T-cell (primary cell): ENCODE data around the gene TMPO. TPM values are rescaled to one million over a fixed set of nuclear protein-coding genes. Genes with fewer than 3 reads are reported as not detected.
"Not testable (repeated sequence)": the region's sequence is repeated elsewhere in the genome, so short reads cannot be mapped to it uniquely, and the experiment has no call there.

Experiments used
- ATAC-seq, 4 experiments: fragments of 200-7000 bp in 3 of 4; fragments of 150-1000 bp in 1 of 4; cut with Tn5 transposase; replicated peaks in 1 of 4; 1 replicate in 3 of 4; 2 replicates in 1 of 4; pipeline ENCODE4 v1.10.0; 2021; ENCODE audit warnings: moderate library complexity in 3 of 4, mild to moderate bottlenecking in 2 of 4, moderate number of reproducible peaks in 1 of 4
- CTCF ChIA-PET, 2 donors: fragments of 300-600 bp; sonication (Branson Sonifier 250); formaldehyde crosslinking; loops; one replicate each; lab custom pipeline; 2022; ENCODE audit warnings: antibody characterized with exemption in 2 of 2; lab: Charles Lee
- POLR2A ChIA-PET, 2 donors: fragments of 300-600 bp; sonication (Branson Sonifier 250); formaldehyde crosslinking; loops; one replicate each; lab custom pipeline; 2022; ENCODE audit warnings: antibody characterized with exemption in 2 of 2; lab: Charles Lee
- DNase-seq, 35 experiments: peaks; one replicate each; pipeline versions ENCODE4 v3.0.0 to v3.0.0-alpha.2; 2013 to 2023
- H3K27ac ChIP-seq: one replicate; pipeline ENCODE4 v1.5.1; 2013; ENCODE audit warnings: low read length
- H3K27me3 ChIP-seq, 2 experiments: replicated peaks in 1 of 2; 1 replicate in 1 of 2; 2 replicates in 1 of 2; pipeline versions ENCODE4 v1.6.1 to v1.7.0; 2013; ENCODE audit warnings: low read length in 1 of 2, mixed read lengths in 1 of 2; ENCODE audit not compliant: control insufficient read depth in 2 of 2, insufficient read depth in 2 of 2; ENCODE audit errors: extremely low read depth in 1 of 2
- H3K36me3 ChIP-seq, 2 donors: 1 replicate in 1 of 2; 2 replicates in 1 of 2; pipeline versions ENCODE4 v1.6.1 to v1.7.0; 2013; ENCODE audit warnings: low read length in 1 of 2; ENCODE audit not compliant: control insufficient read depth in 2 of 2, insufficient read depth in 1 of 2; ENCODE audit errors: extremely low read depth in 1 of 2
- H3K4me1 ChIP-seq, 2 experiments: 1 replicate in 1 of 2; 2 replicates in 1 of 2; pipeline versions ENCODE4 v1.6.1 to v1.7.0; 2013; ENCODE audit warnings: low read length in 2 of 2, mixed read lengths in 1 of 2; ENCODE audit not compliant: insufficient read depth in 2 of 2, control insufficient read depth in 1 of 2; ENCODE audit errors: extremely low read depth in 1 of 2
- H3K4me3 ChIP-seq, 2 donors: 1 replicate in 1 of 2; 2 replicates in 1 of 2; pipeline versions ENCODE4 v1.5.1 to v1.7.0; 2013; ENCODE audit warnings: mild to moderate bottlenecking in 2 of 2, low read length in 1 of 2, moderate library complexity in 1 of 2; ENCODE audit not compliant: control insufficient read depth in 1 of 2; ENCODE audit errors: extremely low read depth in 1 of 2
- H3K9me3 ChIP-seq: 2 replicates; pipeline ENCODE4 v1.7.0; 2013
- H3K27ac Mint-ChIP-seq, 2 donors: one replicate each; pipeline ENCODE4 v1.8.0; 2020 to 2021; ENCODE audit warnings: mild to moderate bottlenecking in 2 of 2, mixed read lengths in 2 of 2
- H3K27me3 Mint-ChIP-seq, 2 donors: one replicate each; pipeline ENCODE4 v1.8.0; 2021 to 2022; ENCODE audit warnings: mixed read lengths in 2 of 2
- H3K36me3 Mint-ChIP-seq: one replicate; pipeline ENCODE4 v1.8.0; 2021; ENCODE audit warnings: mixed read lengths
- H3K4me1 Mint-ChIP-seq, 3 donors: one replicate each; pipeline ENCODE4 v1.8.0; 2020 to 2022; ENCODE audit warnings: mixed read lengths in 3 of 3, mild to moderate bottlenecking in 1 of 3
- H3K4me3 Mint-ChIP-seq, 3 donors: one replicate each; pipeline ENCODE4 v1.8.0; 2020 to 2022; ENCODE audit warnings: mild to moderate bottlenecking in 3 of 3, mixed read lengths in 3 of 3, moderate library complexity in 3 of 3
- H3K9me3 Mint-ChIP-seq, 3 donors: one replicate each; pipeline ENCODE4 v1.8.0; 2020 to 2022; ENCODE audit warnings: mixed read lengths in 3 of 3
- WGBS: methylation state at CpG from one replicate; pipeline ENCODE4 v1.1.5; 2013; ENCODE audit warnings: missing lambda C conversion rate; ENCODE audit not compliant: insufficient coverage; 5-methylcytosine and 5-hydroxymethylcytosine counted together
- total RNA-seq, 35 experiments: library from RNA in 6 of 35; stranded (reverse) in 6 of 35; fragments of 120-200 nt in 1 of 35; gene quantifications; one replicate each; pipeline versions ENCODE4 v1.2.1 to v1.2.4 and lab custom pipeline; 2013 to 2026

TMPO gene
- total RNA-seq, 5 donors from 2014 or later (not counting 1 experiment from before 2014, with no cell fraction given) = 101 to 143 (median 129) TPM

DNA sequence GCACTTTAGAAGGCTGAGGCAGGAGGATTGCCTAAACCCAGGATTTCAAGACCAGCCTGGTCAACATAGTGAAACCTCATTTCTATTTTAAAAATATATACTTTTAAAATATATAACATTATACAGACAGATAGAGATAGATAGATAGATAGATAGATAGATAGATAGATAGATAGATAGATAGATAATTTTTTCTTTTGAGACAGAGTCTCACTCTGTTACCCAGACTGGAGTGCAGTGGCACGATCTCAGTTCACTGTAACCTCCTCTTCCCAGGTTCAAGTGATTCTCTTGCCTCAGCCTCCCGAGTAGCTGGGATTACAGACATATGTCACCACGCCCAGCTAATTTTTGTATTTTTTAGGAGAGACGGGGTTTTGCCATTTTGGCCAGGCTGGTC, 42.7 kb downstream of the TMPO start:
- CTCF ChIA-PET = interaction anchor here (0.7 kb wide), 2 partner anchors 96 to 151 kb away, joined by 3 to 4 read pairs; no protein-coding TSS in a partner anchor
- not testable (repeated sequence) for H3K9me3 Mint-ChIP-seq, ATAC-seq

DNA sequence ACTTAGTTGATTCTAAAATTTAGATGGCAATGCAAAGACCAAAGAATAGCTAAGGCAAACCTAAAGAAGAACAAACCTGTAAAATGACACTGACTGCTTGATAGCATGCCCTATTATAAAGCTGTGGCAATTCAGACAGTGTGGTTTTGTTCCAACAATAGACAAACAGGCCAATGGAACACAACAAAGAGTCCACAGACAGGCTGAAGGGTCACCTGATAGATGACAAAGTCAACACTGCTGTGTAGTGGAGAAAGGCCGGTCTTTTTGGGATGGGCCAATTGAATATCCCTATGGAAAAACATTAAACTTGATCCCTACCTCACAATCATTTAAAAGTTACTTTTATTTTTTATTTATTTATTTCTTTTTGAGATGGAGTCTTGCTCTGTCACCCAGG, 44.3 kb downstream of the TMPO start:
- ATAC-seq = no peak
- DNase-seq = no peak
- Histone ChIP-seq H3K4me3 (no peak overlapping the region), H3K9me3 (no peaks in the 10 kb centered on the region), H3K4me1 (no peaks in the 10 kb centered on the region), H3K36me3 (no peaks in the 10 kb centered on the region), H3K27me3 (no peaks in the 10 kb centered on the region), H3K27ac (no peak overlapping the region)
- Mint-ChIP-seq H3K27me3 (no peaks in the 10 kb centered on the region), H3K27ac (no peak overlapping the region), H3K36me3 (no peaks in the 10 kb centered on the region), H3K9me3 (no peaks in the 10 kb centered on the region), H3K4me1 (no peaks in the 10 kb centered on the region), H3K4me3 (no peak overlapping the region)
- CTCF ChIA-PET = no interaction called here
- WGBS = no CpG with 5 or more reads among the region's 1 CpG
- POLR2A ChIA-PET = no interaction called here

More for the DNA sequence above, 42.7 kb downstream of the TMPO start:
- DNase-seq, H3K4me3 ChIP-seq, H3K27me3 ChIP-seq, H3K27me3 Mint-ChIP-seq, H3K4me3 Mint-ChIP-seq, POLR2A ChIA-PET, H3K36me3 ChIP-seq, H3K27ac ChIP-seq, H3K27ac Mint-ChIP-seq, H3K4me1 Mint-ChIP-seq, H3K36me3 Mint-ChIP-seq, H3K4me1 ChIP-seq, H3K9me3 ChIP-seq: not testable (repeated sequence)
- WGBS = no CpG with 5 or more reads among the region's 4 CpGs

DNA sequence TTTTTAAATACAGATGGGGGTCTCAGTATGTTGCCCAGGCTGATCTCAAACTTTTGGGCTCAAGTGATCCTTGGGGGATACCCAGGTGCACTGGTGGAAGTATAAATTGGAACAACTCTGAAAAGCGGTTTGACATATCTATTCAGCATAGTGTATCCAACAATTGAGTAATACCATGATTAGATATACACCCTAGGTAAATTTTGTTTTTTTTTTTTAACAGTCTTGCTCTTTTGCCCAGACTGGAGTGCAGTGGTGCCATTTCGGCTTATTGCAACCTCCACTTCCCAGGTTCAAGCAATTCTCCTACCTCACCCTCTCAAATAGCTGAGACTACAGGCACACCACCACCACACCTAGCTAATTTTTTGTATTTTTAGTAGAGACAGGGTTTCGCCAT, 46.5 kb downstream of the TMPO start:
- H3K4me1 Mint-ChIP-seq = peaks cover 0 to 4% (median 3%) of the 10 kb centered on the region in 3 donors
- Histone ChIP-seq H3K27ac (no peak overlapping the region), H3K4me1 (peaks cover 0 to under 1% of the 10 kb centered on the region in 2 experiments), H3K27me3 (no peaks in the 10 kb centered on the region), H3K9me3 (no peaks in the 10 kb centered on the region), H3K36me3 (no peaks in the 10 kb centered on the region), H3K4me3 (no peak overlapping the region)
- ATAC-seq = no peak
- no peak overlapping the region for H3K4me3 Mint-ChIP-seq
- H3K36me3 Mint-ChIP-seq = no peaks in the 10 kb centered on the region
- no peaks in the 10 kb centered on the region for H3K27me3 Mint-ChIP-seq
- DNase-seq = no peak
- ChIA-PET CTCF (interaction anchor here in 1 of 2 donors (1.2 kb wide), 1 partner anchor 89 kb away, joined by 3 read pairs; no protein-coding TSS in a partner anchor), POLR2A (interaction anchor here in 1 of 2 donors (0.6 kb wide), 1 partner anchor 34 kb away, joined by 4 read pairs; no protein-coding TSS in a partner anchor)
- WGBS = no CpG with 5 or more reads among the region's 3 CpGs
- no peaks in the 10 kb centered on the region for H3K9me3 Mint-ChIP-seq
- H3K27ac Mint-ChIP-seq = no peak overlapping the region

DNA sequence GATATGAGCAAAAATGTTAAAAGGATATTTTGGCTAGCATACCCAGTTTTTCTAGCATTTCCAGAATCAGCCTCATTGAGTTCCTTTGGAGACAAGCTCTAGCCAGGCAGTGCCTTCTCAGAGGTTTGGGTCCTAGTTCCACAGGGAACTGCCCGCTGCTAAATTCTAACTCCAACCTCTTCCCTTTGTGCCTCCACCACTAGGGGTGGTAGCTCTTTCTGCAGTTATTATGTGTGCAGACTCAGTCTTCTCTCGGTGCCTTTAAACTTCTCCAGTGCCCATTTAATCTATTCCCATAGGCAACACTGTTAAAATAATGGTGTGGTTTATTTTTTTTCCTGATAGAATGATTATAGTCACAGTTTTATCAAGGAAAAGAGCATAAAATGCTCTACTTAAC, 56.6 kb downstream of the TMPO start:
- no peaks in the 10 kb centered on the region for H3K36me3 Mint-ChIP-seq
- no peak for DNase-seq
- H3K27me3 ChIP-seq = no peaks in the 10 kb centered on the region
- H3K4me1 Mint-ChIP-seq = no peaks in the 10 kb centered on the region
- H3K9me3 Mint-ChIP-seq = no peaks in the 10 kb centered on the region
- H3K27me3 Mint-ChIP-seq = no peaks in the 10 kb centered on the region
- H3K4me1 ChIP-seq = peaks cover 0 to under 1% of the 10 kb centered on the region in 2 experiments
- H3K27ac Mint-ChIP-seq = no peak overlapping the region
- no peak overlapping the region for H3K27ac ChIP-seq
- H3K4me3 ChIP-seq = no peak overlapping the region
- H3K9me3 ChIP-seq = no peaks in the 10 kb centered on the region
- ChIA-PET CTCF (no interaction called here), POLR2A (interaction anchor here in 1 of 2 donors (0.7 kb wide), 1 partner anchor 11 kb away, joined by 10 read pairs; no protein-coding TSS in a partner anchor)
- ATAC-seq = no peak
- no peak overlapping the region for H3K4me3 Mint-ChIP-seq
- H3K36me3 ChIP-seq = no peaks in the 10 kb centered on the region
- no CpG with 5 or more reads among the region's 2 CpGs for WGBS

DNA sequence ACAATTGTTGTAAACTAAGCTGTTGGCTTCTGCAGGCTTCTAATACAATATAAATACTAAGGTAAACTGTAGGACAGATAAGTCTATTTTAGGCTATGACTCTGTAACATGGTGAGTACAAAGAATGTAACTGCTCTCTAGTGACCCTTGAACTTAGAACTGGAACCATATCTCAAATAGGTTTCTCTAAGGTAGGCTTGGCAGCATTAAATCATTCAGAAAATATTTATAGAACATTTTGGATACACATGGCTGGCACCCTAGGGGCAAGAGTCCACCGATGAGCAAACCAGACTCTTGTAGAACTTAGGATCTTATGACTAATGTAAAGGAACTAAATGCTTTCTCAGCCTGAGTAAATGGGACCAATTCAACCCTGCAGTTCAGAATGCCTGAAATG, 58.7 kb downstream of the TMPO start:
- CTCF ChIA-PET = interaction anchor here in 1 of 2 donors (0.7 kb wide), 1 partner anchor 87 kb away, joined by 3 read pairs; no protein-coding TSS in a partner anchor
- Histone ChIP-seq H3K36me3 (no peaks in the 10 kb centered on the region), H3K27me3 (peaks cover 0 to 2% of the 10 kb centered on the region in 2 experiments), H3K4me1 (no peaks in the 10 kb centered on the region), H3K4me3 (no peak overlapping the region), H3K9me3 (no peaks in the 10 kb centered on the region), H3K27ac (no peak overlapping the region)
- Mint-ChIP-seq H3K9me3 (no peaks in the 10 kb centered on the region), H3K4me3 (no peak overlapping the region), H3K27me3 (no peaks in the 10 kb centered on the region), H3K27ac (no peak overlapping the region), H3K4me1 (no peaks in the 10 kb centered on the region), H3K36me3 (no peaks in the 10 kb centered on the region)
- POLR2A ChIA-PET = no interaction called here
- no peak for ATAC-seq
- DNase-seq = no peak
- WGBS = no CpG with 5 or more reads among the region's 1 CpG

DNA sequence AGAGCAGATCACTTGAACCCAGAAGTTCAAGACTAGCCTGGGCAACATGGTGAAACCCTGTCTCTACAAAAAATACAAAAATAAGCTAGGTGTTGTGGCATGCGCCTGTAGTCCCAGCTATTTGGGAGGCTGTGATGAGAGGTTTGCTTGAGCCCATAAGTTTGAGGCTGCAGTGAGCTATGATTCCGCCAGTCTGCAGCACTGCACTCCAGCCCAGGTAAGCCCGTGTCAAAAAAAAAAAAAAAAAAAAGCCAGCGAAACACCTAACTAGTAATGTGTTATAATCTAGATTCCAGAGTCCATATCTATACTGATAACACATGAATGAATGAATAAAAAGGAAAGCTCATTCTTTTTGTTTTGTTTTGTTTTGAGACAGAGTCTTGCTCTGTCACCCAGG, 59.6 kb downstream of the TMPO start:
- CTCF ChIA-PET = interaction anchor here (0.6 to 1.3 kb wide), 3 partner anchors 8 to 189 kb away, joined by 4 to 6 read pairs (median 6); no protein-coding TSS in a partner anchor
- WGBS = no CpG with 5 or more reads among the region's 4 CpGs

More for the DNA sequence above, 59.6 kb downstream of the TMPO start:
- POLR2A ChIA-PET = interaction anchor here in 1 of 2 donors (0.6 to 1.2 kb wide), 2 partner anchors 32 to 103 kb away, joined by 5 to 15 read pairs; no protein-coding TSS in a partner anchor
- Histone ChIP-seq H3K4me1 (no peaks in the 10 kb centered on the region), H3K4me3 (no peak overlapping the region), H3K36me3 (no peaks in the 10 kb centered on the region), H3K27ac (no peak overlapping the region), H3K9me3 (no peaks in the 10 kb centered on the region), H3K27me3 (peaks cover 0 to 2% of the 10 kb centered on the region in 2 experiments)
- Mint-ChIP-seq H3K36me3 (no peaks in the 10 kb centered on the region), H3K4me3 (no peak overlapping the region), H3K9me3 (no peaks in the 10 kb centered on the region), H3K27ac (no peak overlapping the region), H3K4me1 (no peaks in the 10 kb centered on the region), H3K27me3 (no peaks in the 10 kb centered on the region)
- ATAC-seq (no peak), DNase-seq (no peak)
